ENCODE measurements around the gene PDLIM7.
"Not testable (repeated sequence)": the region's sequence is repeated elsewhere in the genome, so short reads cannot be mapped to it uniquely, and the experiment has no call there.

The PDLIM7 gene
- long read RNA-seq, donor 1, transcript PDLIM7-201 (8 exons, 977 nt), result minor isoform, 7 of 36 reads
- long read RNA-seq, donor 1, transcript PDLIM7-202 (13 exons, 1,689 nt), result major isoform, 16 of 36 reads
- long read RNA-seq, donor 1, partial matches to known transcripts, result 6 of 36 reads
- long read RNA-seq, donor 1, other reads (novel, unspliced or antisense), result 0 of 36 reads
- long read RNA-seq, donor 2, transcript PDLIM7-201 (8 exons, 977 nt), result minor isoform, 5 of 19 reads
- long read RNA-seq, donor 2, transcript PDLIM7-202 (13 exons, 1,689 nt), result major isoform, 13 of 19 reads
- long read RNA-seq, donor 2, partial matches to known transcripts, result 0 of 19 reads
- long read RNA-seq, donor 2, other reads (novel, unspliced or antisense), result 0 of 19 reads
- long read RNA-seq, donor 3, transcript PDLIM7-202 (13 exons, 1,689 nt), result major isoform, 10 of 21 reads
- long read RNA-seq, donor 3, transcript PDLIM7-201 (8 exons, 977 nt), result minor isoform, 6 of 21 reads
- long read RNA-seq, donor 3, partial matches to known transcripts, result 0 of 21 reads
- long read RNA-seq, donor 3, other reads (novel, unspliced or antisense), result 0 of 21 reads
- long read RNA-seq, donor 4, transcript PDLIM7-202 (13 exons, 1,689 nt), result major isoform, 10 of 45 reads
- long read RNA-seq, donor 4, transcript PDLIM7-201 (8 exons, 977 nt), result minor isoform, 5 of 45 reads
- long read RNA-seq, donor 4, partial matches to known transcripts, result 23 of 45 reads
- long read RNA-seq, donor 4, other reads (novel, unspliced or antisense), result 0 of 45 reads
- long read RNA-seq, donor 5, transcript PDLIM7-212 (3 exons, 556 nt), result minor isoform, 5 of 44 reads
- long read RNA-seq, donor 5, transcript PDLIM7-202 (13 exons, 1,689 nt), result major isoform, 21 of 44 reads
- long read RNA-seq, donor 5, transcript PDLIM7-201 (8 exons, 977 nt), result minor isoform, 7 of 44 reads
- long read RNA-seq, donor 5, partial matches to known transcripts, result 9 of 44 reads
- long read RNA-seq, donor 5, other reads (novel, unspliced or antisense), result 0 of 44 reads
- long read RNA-seq, donor 6, transcript PDLIM7-202 (13 exons, 1,689 nt), result major isoform, 17 of 42 reads
- long read RNA-seq, donor 6, transcript PDLIM7-201 (8 exons, 977 nt), result minor isoform, 7 of 42 reads
- long read RNA-seq, donor 6, partial matches to known transcripts, result 10 of 42 reads
- long read RNA-seq, donor 6, other reads (novel, unspliced or antisense), result 0 of 42 reads
- long read RNA-seq, donor 7, transcript PDLIM7-202 (13 exons, 1,689 nt), result major isoform, 28 of 91 reads
- long read RNA-seq, donor 7, transcript PDLIM7-201 (8 exons, 977 nt), result minor isoform, 7 of 91 reads
- long read RNA-seq, donor 7, partial matches to known transcripts, result 47 of 91 reads
- long read RNA-seq, donor 7, other reads (novel, unspliced or antisense), result 0 of 91 reads
- long read RNA-seq, donor 8, transcript PDLIM7-201 (8 exons, 977 nt), result minor isoform, 6 of 35 reads
- long read RNA-seq, donor 8, transcript PDLIM7-202 (13 exons, 1,689 nt), result major isoform, 12 of 35 reads
- long read RNA-seq, donor 8, partial matches to known transcripts, result 14 of 35 reads
- long read RNA-seq, donor 8, other reads (novel, unspliced or antisense), result 0 of 35 reads

DNA sequence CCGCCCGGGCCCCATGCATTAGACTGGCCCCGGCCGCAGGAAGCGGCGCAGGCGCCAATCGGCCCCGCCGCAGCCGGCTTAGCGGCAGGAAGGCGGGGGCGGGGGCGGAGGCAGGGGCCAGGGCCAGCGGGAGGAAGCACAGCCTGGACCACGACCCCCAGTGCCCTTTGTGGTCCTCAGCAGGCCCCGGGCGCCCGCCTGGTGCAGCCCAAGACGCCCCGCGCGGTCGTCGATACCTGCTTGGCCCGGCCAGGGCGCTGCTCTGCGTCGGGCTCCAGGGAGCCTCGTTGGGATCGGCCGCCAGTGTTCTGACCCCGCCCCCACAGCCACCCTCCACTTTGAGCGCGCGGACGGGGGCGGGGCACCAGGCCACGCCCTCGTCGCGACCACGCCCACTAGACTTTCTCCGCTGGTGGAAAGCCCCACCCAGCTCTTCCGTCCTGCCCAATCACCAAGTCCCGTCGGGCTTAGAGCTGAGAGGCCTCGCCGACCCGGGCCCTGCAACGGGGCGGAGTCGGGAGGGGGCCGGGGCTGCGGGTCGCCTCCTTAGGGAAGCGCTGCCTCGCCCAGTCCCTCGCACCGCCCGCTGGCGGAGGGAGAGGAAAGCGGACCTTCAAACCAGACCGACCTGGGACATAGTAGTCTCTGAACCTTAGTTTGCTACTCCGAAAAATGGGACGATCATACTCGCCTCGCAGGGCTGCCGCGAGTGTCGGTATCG lies at the start of gene PDLIM7:
Gene PDLIM7, minus strand, starts transcription at position 313 of the 721 bp plus-strand sequence. CDS start 1,092 bp downstream, outside the sequence.
- DNase-seq, result peak; percentile 99

DNA sequence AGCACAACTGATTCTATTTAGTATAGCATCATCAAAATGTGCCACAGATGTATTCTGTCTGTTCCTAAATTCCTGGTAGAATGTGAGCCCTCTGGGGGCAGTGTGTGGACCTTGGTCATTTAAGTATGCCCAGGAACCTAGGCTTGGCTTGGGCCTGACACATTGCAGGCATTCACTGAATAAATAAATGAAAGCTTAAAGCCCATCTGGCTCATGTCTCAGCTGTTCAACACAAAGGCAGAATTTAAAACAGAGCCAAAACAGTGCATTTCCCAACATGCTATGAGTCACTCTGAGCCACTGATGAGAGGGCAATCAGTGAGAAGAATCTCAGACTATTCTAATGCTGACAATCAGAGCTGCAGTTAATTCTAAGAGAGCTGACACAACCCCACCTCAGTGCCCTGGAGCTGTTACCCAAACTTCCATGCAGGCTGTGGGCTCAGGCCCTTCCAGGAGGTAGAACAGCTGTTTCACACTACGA lies 48.9 kb upstream of the PDLIM7 start:
- no peak for DNase-seq

- DNase-seq, result no peak
Measured at GRCh38 chr5:177545487-177546257, 48.3 kb upstream of the PDLIM7 start.

GRCh38 chr5:177542816-177543465 lies 45.5 kb upstream of the PDLIM7 start:
- no peak for DNase-seq

DNA sequence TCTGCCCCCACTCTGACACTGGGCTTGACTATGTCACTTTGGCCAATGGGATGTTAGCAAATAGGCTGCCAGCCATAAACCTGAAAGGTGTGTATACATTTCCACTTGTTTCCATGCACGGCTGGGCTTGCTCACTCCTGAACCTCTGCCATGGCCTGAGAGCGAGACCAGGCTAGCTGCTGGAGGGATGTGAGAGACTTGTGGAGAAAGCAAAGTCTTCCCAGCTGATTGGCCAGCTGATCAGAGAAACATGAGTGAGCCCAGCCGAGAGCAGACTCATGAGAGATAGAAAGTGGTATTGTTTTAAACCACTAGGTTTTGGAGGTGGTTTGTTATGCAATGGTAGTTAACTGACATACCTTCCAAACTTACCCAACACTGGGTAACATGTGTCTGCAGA lies 43.0 kb upstream of the PDLIM7 start:
- DNase-seq, result no peak

GRCh38 chr5:177539411-177539810 lies 42.0 kb upstream of the PDLIM7 start:
- DNase-seq, result no peak

GRCh38 chr5:177538876-177539275 lies 41.5 kb upstream of the PDLIM7 start:
- DNase-seq, result no peak

DNA sequence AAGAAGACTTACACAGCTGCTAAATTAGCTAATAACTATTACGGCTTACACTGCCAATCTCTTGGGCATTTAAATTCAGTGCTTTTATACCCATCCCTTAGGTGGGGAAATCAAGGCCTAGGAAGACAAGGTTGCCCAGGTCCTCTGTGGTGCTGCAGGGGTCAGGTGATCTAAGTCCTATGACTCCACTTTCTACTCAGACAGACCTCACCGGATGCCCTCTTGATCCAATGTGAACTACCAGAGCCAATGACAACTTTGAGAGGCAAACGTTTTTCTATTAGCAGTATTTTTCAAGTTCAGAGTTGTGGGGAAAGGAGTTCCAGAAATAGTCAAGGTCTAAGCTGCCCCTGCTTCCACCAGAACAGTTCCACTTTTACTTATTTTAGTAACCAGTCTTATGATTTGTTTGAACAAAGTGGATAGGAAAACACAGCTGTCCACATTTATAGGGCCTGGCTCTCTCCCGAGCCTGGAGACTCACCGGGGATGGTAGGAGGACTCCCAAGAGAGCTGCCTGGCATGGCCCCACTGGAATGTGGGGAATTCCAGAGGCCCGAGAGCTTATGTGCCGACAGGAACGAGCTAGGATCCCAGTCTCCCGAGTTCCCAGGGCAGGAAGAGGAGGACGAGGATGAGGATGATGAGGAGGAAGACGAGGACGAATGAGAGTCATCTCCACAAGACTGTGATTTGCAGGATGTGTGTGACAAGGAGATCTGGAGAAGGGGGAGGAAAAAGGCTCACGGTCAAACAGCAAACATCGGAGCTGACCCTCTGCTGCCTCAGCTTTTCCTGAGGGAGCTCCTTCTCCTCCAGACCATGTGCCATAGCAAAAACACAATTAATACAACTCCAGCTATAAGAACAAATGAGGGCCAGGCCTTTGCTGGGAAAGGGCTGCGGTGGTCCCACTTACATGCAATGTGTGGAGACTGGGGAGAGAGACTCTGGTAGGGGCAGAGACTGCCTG lies 40.3 kb upstream of the PDLIM7 start:
- no peak for DNase-seq

- no peak for DNase-seq
Measured at GRCh38 chr5:177536386-177536785, 39.0 kb upstream of the PDLIM7 start.

GRCh38 chr5:177535125-177535524 lies 37.7 kb upstream of the PDLIM7 start:
- DNase-seq, result no peak

- DNase-seq, result not testable (repeated sequence)
Measured at GRCh38 chr5:177534433-177534832, 37.0 kb upstream of the PDLIM7 start.

DNA sequence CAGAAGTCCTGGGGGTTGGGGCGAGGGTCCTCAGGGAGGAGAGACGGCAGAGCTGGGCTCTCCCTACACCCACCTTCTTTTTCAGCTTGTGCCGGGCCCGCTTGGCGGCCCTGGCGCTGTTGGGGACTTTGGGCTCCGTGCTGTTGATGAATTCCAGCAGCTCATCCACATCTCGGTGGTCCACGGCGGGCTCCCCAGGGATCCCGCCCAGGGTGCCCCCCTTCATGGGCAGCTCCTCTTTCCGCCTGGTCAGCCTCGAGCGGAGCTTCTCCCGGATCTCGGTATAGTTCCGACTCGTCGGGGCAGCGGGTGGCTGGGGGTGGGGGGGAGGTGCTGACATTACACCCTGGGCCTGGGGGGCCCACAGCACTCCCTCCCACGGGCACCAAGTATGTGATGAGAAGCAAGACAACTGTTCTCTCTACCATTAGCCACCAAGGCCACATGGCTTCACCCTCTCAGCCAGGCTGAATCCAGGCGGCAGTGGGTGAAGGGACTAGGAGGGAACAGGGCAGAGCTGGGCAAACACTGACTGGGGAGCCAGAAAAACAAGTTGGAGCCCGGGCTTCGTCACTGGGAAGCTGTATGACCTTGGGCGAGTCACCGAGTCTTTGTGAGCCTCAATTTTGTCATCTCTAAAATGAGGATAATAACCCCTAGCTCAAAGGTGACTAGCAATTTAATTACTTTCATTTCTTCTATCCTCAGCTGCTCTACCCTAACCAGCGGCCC lies 34.0 kb upstream of the PDLIM7 start:
- DNase-seq, result no peak

GRCh38 chr5:177530638-177531037 lies 33.2 kb upstream of the PDLIM7 start:
- no peak for DNase-seq

GRCh38 chr5:177529247-177530203 lies 32.1 kb upstream of the PDLIM7 start:
- DNase-seq, result no peak

DNA sequence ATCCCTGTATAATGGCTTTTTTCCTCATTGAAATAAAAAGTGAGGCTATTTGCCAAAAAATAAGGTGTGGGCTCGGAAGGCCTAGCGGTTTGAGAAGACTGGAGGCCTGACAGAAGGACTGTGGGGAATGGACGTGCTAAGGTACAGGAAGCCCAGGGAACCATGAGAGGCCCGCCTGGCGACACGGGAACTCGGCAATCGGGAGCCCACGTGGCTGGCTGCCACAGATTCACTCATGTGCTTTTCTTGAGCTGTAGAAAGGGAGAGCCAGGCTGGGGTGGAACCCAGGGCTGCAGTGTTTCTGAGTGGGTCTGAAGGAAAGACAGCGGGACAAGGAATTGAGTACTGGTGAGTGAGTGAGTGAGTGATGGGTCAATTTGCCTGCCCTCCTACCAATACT lies 31.2 kb upstream of the PDLIM7 start:
- no peak for DNase-seq

- no peak for DNase-seq
Measured at GRCh38 chr5:177527595-177527994, 30.2 kb upstream of the PDLIM7 start.
